ENCODE data around the gene ANAPC16. TPM values are rescaled to one million over a fixed set of nuclear protein-coding genes. Genes with fewer than 3 reads are reported as not detected.

ANAPC16 gene
- total RNA-seq, 1 experiment from 2014 or later = 52.3 TPM

Small RNA genes lying within 50 kb of the gene (small RNA-seq; reads per million reads assigned to genes)
- gene RF00019 (0 reads per million in 2 experiments), gene RF00340 (0 reads per million in 2 experiments)

Other genes starting within 250 kb of the ANAPC16 start
- gene SPOCK2, start 127.5 kb upstream of the ANAPC16 start, total RNA-seq (2014; rRNA removed; shearing (Covaris generic)) = 0.05 and 0.24 TPM in 2 replicates
- gene ASCC1, start 264 bp downstream of the ANAPC16 start, total RNA-seq (2014; rRNA removed; shearing (Covaris generic)) = 22.4 and 23.2 TPM in 2 replicates
- 192 and 197 TPM in 2 replicates for gene DDIT4, start 57.9 kb downstream of the ANAPC16 start, total RNA-seq (2014; rRNA removed; shearing (Covaris generic))
- gene DNAJB12, start 138.9 kb downstream of the ANAPC16 start, total RNA-seq (2014; rRNA removed; shearing (Covaris generic)) = 30.2 and 32.0 TPM in 2 replicates

Measured in SK-MEL-5 (cell line).